H1 (cell line): ENCODE results near the gene CBL. TPM values are rescaled to one million over a fixed set of nuclear protein-coding genes. Genes with fewer than 3 reads are reported as not detected.

Experiments
- CTCF ChIA-PET: fragments of 300-600 bp; sonication (Branson Sonifier 250); formaldehyde crosslinking; loops from one replicate; lab custom pipeline; 2021; ENCODE audit not compliant: partially characterized antibody; lab: Charles Lee
- POLR2A ChIA-PET: fragments of 300-600 bp; sonication (Branson Sonifier 250); formaldehyde crosslinking; loops from one replicate; lab custom pipeline; 2021; ENCODE audit warnings: inconsistent platforms; ENCODE audit not compliant: partially characterized antibody; lab: Charles Lee
- DNase-seq, 2 experiments: peaks; one replicate each; pipeline versions ENCODE4 v3.0.0 to v3.0.0-alpha.2; 2010 to 2022; ENCODE audit warnings: low spot score in 2 of 2, low read depth in 1 of 2, mixed read lengths in 1 of 2
- FAIRE-seq: peaks from 2 replicates; lab custom pipeline; 2011; peaks lifted over from hg19 to GRCh38; lab: Jason Lieb, UNC
- H2AFZ ChIP-seq: 2 replicates; pipeline ENCODE4 v1.8.1; 2012; ENCODE audit warnings: low read length, inconsistent platforms
- H2AK5ac ChIP-seq: 2 replicates; pipeline ENCODE4 v1.6.1; 2013; ENCODE audit warnings: low read depth, low read length
- H2BK120ac ChIP-seq: replicated peaks from 2 replicates; pipeline ENCODE3; 2013; ENCODE audit warnings: low read depth, low read length, inconsistent platforms
- H2BK12ac ChIP-seq: 2 replicates; pipeline ENCODE4 v1.6.1; 2013; ENCODE audit warnings: low read depth, low read length
- H2BK15ac ChIP-seq: 2 replicates; pipeline ENCODE4 v1.6.1; 2013; ENCODE audit warnings: low read length
- H2BK20ac ChIP-seq: 2 replicates; pipeline ENCODE4 v1.6.1; 2013; ENCODE audit warnings: low read length
- H2BK5ac ChIP-seq: 2 replicates; pipeline ENCODE4 v1.6.1; 2013; ENCODE audit warnings: low read depth, low read length
- H3K14ac ChIP-seq: 2 replicates; pipeline ENCODE4 v1.6.1; 2013; ENCODE audit warnings: inconsistent platforms; ENCODE audit not compliant: insufficient read length
- H3K18ac ChIP-seq: 2 replicates; pipeline ENCODE4 v1.6.1; 2013; ENCODE audit warnings: low read length; ENCODE audit errors: extremely low read depth
- H3K23ac ChIP-seq: 2 replicates; pipeline ENCODE4 v1.6.1; 2013; ENCODE audit warnings: inconsistent platforms; ENCODE audit not compliant: insufficient read length
- H3K23me2 ChIP-seq: 2 replicates; pipeline ENCODE4 v1.6.1; 2013; ENCODE audit warnings: low read depth, low read length
- H3K27ac ChIP-seq: 2 replicates; pipeline ENCODE4 v1.6.1; 2011; ENCODE audit warnings: low read depth, low read length, inconsistent platforms
- H3K27me3 ChIP-seq, 4 experiments: replicated peaks in 1 of 4; 1 replicate in 1 of 4; 2 replicates in 3 of 4; pipeline versions ENCODE4 v1.6.1 to v1.8.1; 2011 to 2013; ENCODE audit warnings: low read length in 3 of 4, mild to moderate bottlenecking in 3 of 4, inconsistent platforms in 2 of 4, mixed read lengths in 2 of 4, moderate library complexity in 1 of 4; ENCODE audit not compliant: control insufficient read depth in 3 of 4, insufficient read depth in 3 of 4; ENCODE audit errors: extremely low read depth in 1 of 4
- H3K36me3 ChIP-seq, 4 experiments: 2 replicates each; pipeline versions ENCODE4 v1.6.1 to v1.8.1; 2011 to 2013; ENCODE audit warnings: mild to moderate bottlenecking in 4 of 4, low read length in 3 of 4, moderate library complexity in 2 of 4, control low read depth in 1 of 4, inconsistent platforms in 1 of 4; ENCODE audit not compliant: insufficient read depth in 4 of 4, control insufficient read depth in 2 of 4
- H3K4ac ChIP-seq: replicated peaks from 2 replicates; pipeline ENCODE3; 2013; ENCODE audit warnings: low read length, low read depth, mixed read lengths, inconsistent platforms; ENCODE audit not compliant: insufficient read length
- H3K4me1 ChIP-seq, 4 experiments: replicated peaks in 1 of 4; 1 replicate in 1 of 4; 2 replicates in 3 of 4; pipeline versions ENCODE4 v1.6.1 to v1.8.1; 2011 to 2013; ENCODE audit warnings: low read length in 3 of 4, inconsistent platforms in 2 of 4, mixed read lengths in 1 of 4; ENCODE audit not compliant: insufficient read depth in 4 of 4, control insufficient read depth in 3 of 4
- H3K4me2 ChIP-seq, 2 experiments: 2 replicates each; pipeline versions ENCODE4 v1.6.1 to v1.8.1; 2011 to 2013; ENCODE audit warnings: low read depth in 2 of 2, low read length in 2 of 2, control low read depth in 1 of 2, inconsistent platforms in 1 of 2, mild to moderate bottlenecking in 1 of 2; ENCODE audit not compliant: insufficient read depth in 1 of 2
- H3K4me3 ChIP-seq, 4 experiments: fragments of 200-600, 300-600 bp in 1 of 4; sonication (generic), shearing (Covaris generic), sonication (Bioruptor Twin) in 1 of 4; 2 replicates each; pipeline versions ENCODE4 v1.5.1 to v1.8.1; 2011 to 2016; ENCODE audit warnings: low read length in 4 of 4, low read depth in 3 of 4, control low read depth in 2 of 4, inconsistent platforms in 2 of 4, mild to moderate bottlenecking in 2 of 4, mixed read lengths in 1 of 4, moderate library complexity in 1 of 4; ENCODE audit not compliant: insufficient read depth in 2 of 4; ENCODE audit errors: extremely low read depth in 1 of 4
- H3K56ac ChIP-seq: replicated peaks from 2 replicates; pipeline ENCODE3; 2013; ENCODE audit warnings: low read depth, mild to moderate bottlenecking, mixed read lengths, low read length, inconsistent platforms; ENCODE audit not compliant: insufficient read length
- H3K79me1 ChIP-seq: 2 replicates; pipeline ENCODE4 v1.6.1; 2013; ENCODE audit warnings: low read depth, low read length, control low read depth
- H3K79me2 ChIP-seq, 2 experiments: 2 replicates each; pipeline versions ENCODE4 v1.6.1 to v1.8.1; 2012 to 2013; ENCODE audit warnings: low read length in 2 of 2, mild to moderate bottlenecking in 2 of 2, inconsistent platforms in 1 of 2; ENCODE audit not compliant: insufficient read depth in 2 of 2, control insufficient read depth in 1 of 2
- H3K9ac ChIP-seq, 4 experiments: replicated peaks in 1 of 4; 1 replicate in 1 of 4; 2 replicates in 3 of 4; pipeline versions ENCODE4 v1.6.1 to v1.8.1; 2011 to 2013; ENCODE audit warnings: low read depth in 3 of 4, low read length in 3 of 4, control low read depth in 2 of 4, mild to moderate bottlenecking in 2 of 4, moderate library complexity in 2 of 4, inconsistent platforms in 1 of 4; ENCODE audit errors: extremely low read depth in 1 of 4
- H3K9me3 ChIP-seq, 2 experiments: 2 replicates each; pipeline versions ENCODE4 v1.6.1 to v1.8.1; 2012 to 2013; ENCODE audit warnings: mild to moderate bottlenecking in 2 of 2, moderate library complexity in 2 of 2, control low read depth in 1 of 2, inconsistent platforms in 1 of 2, low read depth in 1 of 2, low read length in 1 of 2, mixed read lengths in 1 of 2; ENCODE audit not compliant: insufficient read depth in 2 of 2
- H4K20me1 ChIP-seq, 2 experiments: replicated peaks in 1 of 2; 2 replicates each; pipeline versions ENCODE3 to v1.8.1; 2011 to 2013; ENCODE audit warnings: inconsistent platforms in 2 of 2, low read length in 2 of 2, mild to moderate bottlenecking in 1 of 2; ENCODE audit not compliant: insufficient read depth in 2 of 2, control insufficient read depth in 1 of 2
- H4K5ac ChIP-seq: 2 replicates; pipeline ENCODE4 v1.6.1; 2013; ENCODE audit warnings: low read length, low read depth, mixed read lengths, inconsistent platforms; ENCODE audit not compliant: insufficient read length
- H4K8ac ChIP-seq: 2 replicates; pipeline ENCODE4 v1.8.0; 2013; ENCODE audit warnings: mild to moderate bottlenecking, moderate library complexity, low read length, inconsistent platforms; ENCODE audit not compliant: insufficient read depth; ENCODE audit errors: extremely low read depth
- H4K91ac ChIP-seq: replicated peaks from 2 replicates; pipeline ENCODE3; 2013; ENCODE audit warnings: low read length, mixed read lengths, inconsistent platforms; ENCODE audit not compliant: insufficient read length
- BRCA1 ChIP-seq: IDR thresholded peaks from 2 replicates; pipeline ENCODE4 v1.6.1; 2012; ENCODE audit warnings: low read depth, low read length, improper control_type of control experiment
- CBX5 ChIP-seq: fragments of 300-800, 300-1000 bp; sonication (generic); IDR thresholded peaks from 2 replicates; pipeline ENCODE4 v1.7.1; 2016; ENCODE audit warnings: antibody characterized with exemption, low read length, low read depth
- CHD2 ChIP-seq: IDR thresholded peaks from 2 replicates; pipeline ENCODE4 v1.6.1; 2012; ENCODE audit warnings: low read length, improper control_type of control experiment
- EP300 ChIP-seq, 2 experiments: IDR thresholded peaks; 1 replicate in 1 of 2; 2 replicates in 1 of 2; pipeline ENCODE4 v1.6.1; 2011 to 2012; ENCODE audit warnings: low read depth in 2 of 2, low read length in 2 of 2, mild to moderate bottlenecking in 2 of 2, borderline replicate concordance in 1 of 2, inconsistent platforms in 1 of 2, moderate library complexity in 1 of 2
- EZH2 ChIP-seq: fragments of 200-600 bp; sonication (generic); IDR thresholded peaks from 2 replicates; pipeline ENCODE4 v1.7.1; 2012; ENCODE audit warnings: low read depth, mild to moderate bottlenecking, moderate library complexity, low read length, inconsistent platforms; ENCODE audit not compliant: severe bottlenecking
- HDAC6 ChIP-seq: IDR thresholded peaks from one replicate; pipeline ENCODE4 v1.7.1; 2012; ENCODE audit warnings: low read depth, mild to moderate bottlenecking, inconsistent platforms, low read length, moderate library complexity
- SIRT6 ChIP-seq: IDR thresholded peaks from one replicate; pipeline ENCODE4 v1.7.1; 2012; ENCODE audit warnings: low read length, inconsistent platforms
- SP1 ChIP-seq: IDR thresholded peaks from 2 replicates; pipeline ENCODE4 v1.6.1; 2011; ENCODE audit warnings: low read depth, low read length
- SP4 ChIP-seq: IDR thresholded peaks from 2 replicates; pipeline ENCODE4 v1.6.1; 2012; ENCODE audit warnings: low read length, inconsistent platforms
- SUZ12 ChIP-seq: fragments of 200-600 bp; sonication (generic); IDR thresholded peaks from 2 replicates; pipeline ENCODE4 v1.6.1; 2012; ENCODE audit warnings: mild to moderate bottlenecking, inconsistent platforms, low read length, moderate library complexity, mixed read lengths
- TBP ChIP-seq: IDR thresholded peaks from 2 replicates; pipeline ENCODE4 v1.6.1; 2011; ENCODE audit warnings: low read depth, low read length, improper control_type of control experiment
- WGBS, 2 experiments: shearing (Covaris generic) in 1 of 2; methylation state at CpG; one replicate each; pipeline versions ENCODE4 v1.1.6 to v1.1.7; 2013 to 2015; ENCODE audit warnings: low lambda C conversion rate in 2 of 2, mixed read lengths in 2 of 2, inconsistent platforms in 1 of 2, low coverage in 1 of 2, missing lambda C conversion rate in 1 of 2; ENCODE audit not compliant: insufficient replicate concordance in 2 of 2, insufficient coverage in 1 of 2, insufficient read length in 1 of 2; ENCODE audit errors: extremely low coverage in 1 of 2, missing lambda C conversion rate in 1 of 2; 5-methylcytosine and 5-hydroxymethylcytosine counted together
- polyA plus RNA-seq, 7 experiments: library from polyadenylated mRNA; depleted of rRNA in 3 of 7; stranded (reverse) in 5 of 7; unstranded in 2 of 7; fragments of >200 nt in 5 of 7; fragments of 200-250 nt in 2 of 7; gene quantifications; 1 replicate in 5 of 7; 2 replicates in 1 of 7; 4 replicates in 1 of 7; pipeline versions ENCODE4 v1.2.1 to v1.2.3, GENCODE V29; 2011 to 2013; ENCODE audit warnings: missing spikeins in 2 of 7, mixed read lengths in 2 of 7
- total RNA-seq: library from RNA; stranded (reverse); fragmentation: NEBNext Ultra II Directional; extraction: Animal tissue kit (Norgen Biotek cat#: 25700); gene quantifications from 2 replicates; pipeline ENCODE4 v1.2.1, GENCODE V29; 2021

Gene CBL
- total and polyA plus RNA-seq, 2 of the 8 experiments (the other 6 are each of a cell fraction or from before 2014, with no cell fraction given) = 23.1 to 57.8 TPM

DNA sequence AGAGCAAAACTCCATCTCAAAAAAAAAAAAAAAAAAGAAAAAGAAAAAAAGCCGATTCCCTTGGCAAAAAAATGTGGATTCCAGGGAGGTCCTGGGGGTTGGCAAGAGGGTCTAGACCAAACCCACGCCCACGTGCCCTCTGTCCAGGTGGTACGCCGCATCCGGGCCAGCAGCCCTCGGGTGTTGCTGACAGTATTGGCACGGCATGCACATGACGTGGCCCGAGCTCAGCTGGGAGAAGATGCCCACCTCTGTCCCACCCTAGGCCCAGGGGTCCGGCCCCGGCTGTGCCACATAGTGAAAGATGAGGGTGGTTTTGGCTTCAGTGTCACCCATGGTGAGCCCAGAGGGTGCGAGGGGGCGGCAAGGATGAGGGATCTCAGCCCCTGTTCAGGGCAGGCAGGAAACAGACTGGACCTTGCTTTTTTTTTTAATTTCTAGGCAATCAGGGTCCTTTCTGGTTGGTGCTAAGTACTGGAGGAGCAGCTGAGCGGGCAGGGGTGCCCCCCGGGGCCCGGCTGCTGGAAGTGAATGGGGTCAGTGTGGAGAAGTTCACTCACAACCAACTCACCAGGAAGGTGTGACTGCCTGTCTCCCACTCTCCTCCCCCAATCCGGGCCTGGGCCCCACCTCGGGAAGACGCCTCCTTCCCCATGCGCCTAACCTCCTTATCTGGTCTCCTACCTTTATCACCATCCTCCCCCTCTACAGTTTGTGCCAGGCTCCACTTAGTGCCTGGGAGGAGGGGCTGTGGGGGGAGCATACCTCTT, 18.8 kb upstream of the CBL start:
- H2AFZ ChIP-seq = no peak overlapping the region
- no peak overlapping the region for H3K56ac ChIP-seq
- H3K4me2 ChIP-seq = no peak overlapping the region
- H3K27ac ChIP-seq = no peak overlapping the region
- no peak for FAIRE-seq
- no peaks in the 10 kb centered on the region; a peak in 1 of 7 replicates for H3K4me1 ChIP-seq
- no peak overlapping the region for H3K18ac ChIP-seq
- no peaks in the 10 kb centered on the region for H3K79me1 ChIP-seq
- POLR2A ChIA-PET = interaction anchor here (1.5 to 1.7 kb wide), 3 partner anchors 9 to 40 kb away, joined by 3 to 4 read pairs (median 4); no protein-coding TSS in a partner anchor
- H3K14ac ChIP-seq = no peak overlapping the region
- H3K36me3 ChIP-seq = no peaks in the 10 kb centered on the region
- H3K9me3 ChIP-seq = no peaks in the 10 kb centered on the region
- H4K20me1 ChIP-seq = no peaks in the 10 kb centered on the region
- H2BK15ac ChIP-seq = no peak overlapping the region
- no peak overlapping the region for H4K5ac ChIP-seq
- H2AK5ac ChIP-seq = no peak overlapping the region
- H2BK120ac ChIP-seq = no peak overlapping the region
- no peaks in the 10 kb centered on the region for H3K27me3 ChIP-seq
- CTCF ChIA-PET = interaction anchor here (1.0 to 20.1 kb wide), 5 partner anchors 8 to 137 kb away, joined by 3 to 367 read pairs (median 3); partner anchors contain the start of gene ABCG4
- no peak overlapping the region for H4K91ac ChIP-seq
- no peak overlapping the region for H2BK5ac ChIP-seq
- TF ChIP-seq BRCA1 (no peak), HDAC6 (no peak), CHD2 (no peak), SP4 (no peak), TBP (no peak), SUZ12 (no peak), SIRT6 (no peak), CBX5 (no peak), SP1 (no peak), EZH2 (no peak), EP300 (IDR thresholded peaks at IDR 0.05; ENCODE audit: borderline replicate concordance in 1 of 2, low read depth in 2 of 2, low read length in 2 of 2) (no peak)
- DNase-seq = no peak
- WGBS, 2 experiments = 87% methylated on average over 18 of the region's 21 CpGs; no CpG with 5 or more reads in 1 of the 2 experiments
- no peaks in the 10 kb centered on the region for H3K79me2 ChIP-seq
- H3K9ac ChIP-seq = no peak overlapping the region
- no peaks in the 10 kb centered on the region for H3K23me2 ChIP-seq
- H2BK20ac ChIP-seq = no peak overlapping the region
- H3K23ac ChIP-seq = no peak overlapping the region
- no peak overlapping the region for H3K4ac ChIP-seq
- no peak overlapping the region for H3K4me3 ChIP-seq
- H4K8ac ChIP-seq = 0 out of 2 replicates have a peak overlapping the region, but pooled peaks have one; percentile 35
- no peak overlapping the region for H2BK12ac ChIP-seq
